ENCODE data around the gene HSF2. TPM values are rescaled to one million over a fixed set of nuclear protein-coding genes. Genes with fewer than 3 reads are reported as not detected.
A peak's percentile ranks its signal among the peaks of the same experiment; 100 is the strongest.

The HSF2 gene
- total and polyA plus RNA-seq, 2 donors from 2014 or later = 7.8 to 9.5 TPM

DNA sequence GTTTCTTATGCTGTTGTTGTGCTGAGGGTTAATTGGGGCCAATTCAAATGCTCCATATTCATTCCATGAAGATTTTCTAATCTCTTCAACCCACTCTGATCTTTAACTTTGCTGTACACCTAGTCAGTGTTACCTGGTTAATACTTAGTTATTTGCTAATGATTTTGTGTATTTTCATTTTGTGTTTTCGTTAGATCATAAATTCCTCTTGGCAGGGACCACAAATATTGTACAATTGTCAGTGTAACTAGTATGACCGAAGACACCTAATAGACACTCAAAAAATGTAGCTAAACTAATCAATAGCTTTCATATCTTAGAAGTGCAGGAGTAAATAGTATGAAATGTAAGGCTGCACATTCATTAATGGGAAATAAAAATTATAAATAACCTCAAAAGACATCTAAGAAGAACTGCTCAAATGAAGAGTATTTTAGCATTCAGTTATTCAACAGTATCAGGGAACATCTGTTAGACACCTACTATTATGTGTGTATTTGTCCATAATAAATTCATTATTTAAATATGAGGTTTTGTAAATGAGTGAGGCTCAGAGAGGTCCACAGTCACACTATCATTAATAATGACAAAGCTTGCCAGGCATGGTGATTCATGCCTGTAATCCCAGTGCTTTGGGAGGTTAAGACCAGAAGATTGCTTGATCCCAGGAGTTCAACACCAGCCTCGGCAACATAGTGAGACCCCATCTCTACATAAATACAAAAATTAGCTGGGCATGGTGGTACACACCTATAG lies 13.4 kb upstream of the HSF2 start:
- Histone ChIP-seq H3K4me1 (ENCODE audit: control insufficient read depth in 2 of 3, insufficient read depth in 2 of 3, low read depth in 1 of 3, low read length in 3 of 3) (no peaks in the 10 kb centered on the region), H3K4me3 (ENCODE audit: low read length in 3 of 3) (no peak overlapping the region), H3K27me3 (ENCODE audit: control insufficient read depth, insufficient read depth, low read length) (no peaks in the 10 kb centered on the region), H3K9ac (ENCODE audit: low read length in 3 of 3) (no peak overlapping the region), H3K36me3 (ENCODE audit: control insufficient read depth in 2 of 3, insufficient read depth in 3 of 3, low read length in 3 of 3) (no peaks in the 10 kb centered on the region), H3K27ac (ENCODE audit: low read depth in 2 of 2, low read length in 2 of 2) (no peak overlapping the region), H3K9me3 (ENCODE audit: control insufficient read depth in 2 of 3, insufficient read depth in 1 of 3, low read length in 3 of 3) (no peaks in the 10 kb centered on the region)
- TF ChIP-seq, protein P1, sequence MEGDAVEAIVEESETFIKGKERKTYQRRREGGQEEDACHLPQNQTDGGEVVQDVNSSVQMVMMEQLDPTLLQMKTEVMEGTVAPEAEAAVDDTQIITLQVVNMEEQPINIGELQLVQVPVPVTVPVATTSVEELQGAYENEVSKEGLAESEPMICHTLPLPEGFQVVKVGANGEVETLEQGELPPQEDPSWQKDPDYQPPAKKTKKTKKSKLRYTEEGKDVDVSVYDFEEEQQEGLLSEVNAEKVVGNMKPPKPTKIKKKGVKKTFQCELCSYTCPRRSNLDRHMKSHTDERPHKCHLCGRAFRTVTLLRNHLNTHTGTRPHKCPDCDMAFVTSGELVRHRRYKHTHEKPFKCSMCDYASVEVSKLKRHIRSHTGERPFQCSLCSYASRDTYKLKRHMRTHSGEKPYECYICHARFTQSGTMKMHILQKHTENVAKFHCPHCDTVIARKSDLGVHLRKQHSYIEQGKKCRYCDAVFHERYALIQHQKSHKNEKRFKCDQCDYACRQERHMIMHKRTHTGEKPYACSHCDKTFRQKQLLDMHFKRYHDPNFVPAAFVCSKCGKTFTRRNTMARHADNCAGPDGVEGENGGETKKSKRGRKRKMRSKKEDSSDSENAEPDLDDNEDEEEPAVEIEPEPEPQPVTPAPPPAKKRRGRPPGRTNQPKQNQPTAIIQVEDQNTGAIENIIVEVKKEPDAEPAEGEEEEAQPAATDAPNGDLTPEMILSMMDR (IDR thresholded peaks at IDR 0.05; ENCODE audit: borderline replicate concordance, extremely low read depth, insufficient read depth) = no peak
- DNase-seq (no peak), FAIRE-seq (no peak)
- intact Hi-C loops (cut with DNase I) = loop anchor here (10.0 kb wide), 1 partner anchor 139 kb away; no protein-coding TSS in a partner anchor

DNA sequence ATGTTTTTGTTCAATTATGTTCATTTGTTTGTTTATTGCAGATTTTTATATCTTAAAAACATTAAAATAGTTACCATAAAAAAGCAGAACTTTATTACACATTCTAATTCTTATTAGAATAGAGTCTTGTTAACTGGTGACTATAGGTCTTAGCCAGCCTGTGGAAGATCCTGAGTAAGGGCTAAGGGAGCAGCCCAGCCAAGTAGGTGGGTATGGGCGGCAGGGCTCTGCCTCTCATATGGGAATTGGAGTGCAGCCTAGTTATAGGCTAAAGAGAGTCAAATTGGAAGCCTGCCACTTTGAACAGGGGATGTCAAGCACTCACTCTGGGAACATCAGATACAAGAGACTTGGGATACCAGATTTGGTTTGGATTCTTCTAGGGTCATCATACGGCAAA lies 10.5 kb upstream of the HSF2 start:
- FAIRE-seq = no peak
- Histone ChIP-seq H3K4me1 (ENCODE audit: control insufficient read depth in 2 of 3, insufficient read depth in 2 of 3, low read depth in 1 of 3, low read length in 3 of 3) (no peaks in the 10 kb centered on the region), H3K27ac (ENCODE audit: low read depth in 2 of 2, low read length in 2 of 2) (no peak overlapping the region), H3K9me3 (ENCODE audit: control insufficient read depth in 2 of 3, insufficient read depth in 1 of 3, low read length in 3 of 3) (no peaks in the 10 kb centered on the region), H3K4me3 (ENCODE audit: low read length in 3 of 3) (no peak overlapping the region), H3K27me3 (ENCODE audit: control insufficient read depth, insufficient read depth, low read length) (no peaks in the 10 kb centered on the region), H3K9ac (ENCODE audit: low read length in 3 of 3) (no peak overlapping the region), H3K36me3 (ENCODE audit: control insufficient read depth in 2 of 3, insufficient read depth in 3 of 3, low read length in 3 of 3) (no peaks in the 10 kb centered on the region)
- TF ChIP-seq, protein P1 (IDR thresholded peaks at IDR 0.05; ENCODE audit: borderline replicate concordance, extremely low read depth, insufficient read depth) = no peak
- intact Hi-C loops (cut with DNase I) = loop anchor here (10.0 kb wide), 1 partner anchor 136 kb away; no protein-coding TSS in a partner anchor
- no peak for DNase-seq

DNA sequence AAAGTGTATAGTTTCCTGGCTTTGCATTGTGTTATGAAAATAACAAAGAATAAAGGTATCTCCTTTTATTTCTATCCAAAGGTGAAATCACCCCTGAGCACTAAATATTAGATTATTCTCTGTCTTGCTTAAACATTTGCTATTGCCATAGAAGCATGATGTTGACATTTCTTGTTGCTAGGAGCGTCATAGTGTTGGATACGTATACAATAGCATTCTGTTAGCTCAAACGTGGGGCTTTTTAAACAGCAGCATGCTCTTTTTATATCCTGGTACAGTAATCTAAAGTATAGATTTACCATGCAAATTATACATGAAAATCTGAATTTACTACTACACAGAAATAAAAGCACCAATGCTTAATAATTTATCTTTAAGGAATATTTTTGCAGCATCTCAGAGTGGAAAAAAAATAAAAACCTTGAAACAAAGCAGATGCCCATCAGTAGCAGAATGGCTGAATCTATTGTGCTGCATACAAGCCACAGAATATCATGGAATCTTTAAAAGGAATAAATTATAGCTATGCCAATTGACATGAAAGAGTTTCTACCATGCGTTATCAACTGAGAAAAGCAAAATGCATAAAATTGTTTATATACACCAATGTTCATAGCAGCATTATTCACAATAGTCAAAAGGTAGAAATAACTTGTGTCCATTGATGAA lies 9.6 kb upstream of the HSF2 start:
- Histone ChIP-seq H3K27me3 (ENCODE audit: control insufficient read depth, insufficient read depth, low read length) (no peaks in the 10 kb centered on the region), H3K36me3 (ENCODE audit: control insufficient read depth in 2 of 3, insufficient read depth in 3 of 3, low read length in 3 of 3) (no peaks in the 10 kb centered on the region), H3K9ac (ENCODE audit: low read length in 3 of 3) (no peak overlapping the region), H3K4me3 (ENCODE audit: low read length in 3 of 3) (no peak overlapping the region), H3K4me1 (ENCODE audit: control insufficient read depth in 2 of 3, insufficient read depth in 2 of 3, low read depth in 1 of 3, low read length in 3 of 3) (no peaks in the 10 kb centered on the region), H3K27ac (ENCODE audit: low read depth in 2 of 2, low read length in 2 of 2) (no peak overlapping the region), H3K9me3 (ENCODE audit: control insufficient read depth in 2 of 3, insufficient read depth in 1 of 3, low read length in 3 of 3) (no peaks in the 10 kb centered on the region)
- FAIRE-seq = no peak
- TF ChIP-seq, protein P1 (IDR thresholded peaks at IDR 0.05; ENCODE audit: borderline replicate concordance, extremely low read depth, insufficient read depth) = no peak
- intact Hi-C loops (cut with DNase I) = loop anchor here (10.0 kb wide), 1 partner anchor 135 kb away; no protein-coding TSS in a partner anchor
- DNase-seq = peak in 1 of 5 donors; percentile 23

All from kidney (tissue), 14 donors.